Measurements from ENCODE around the gene ZGLP1.

Gene ZGLP1

GRCh38 chr19:10274589-10274988, 35.0 kb downstream of the ZGLP1 start:
- no peak for DNase-seq

- DNase-seq: no peak
Measured at GRCh38 chr19:10271543-10272086, 38.0 kb downstream of the ZGLP1 start.

- DNase-seq: peak; percentile 12 to 49
Measured at GRCh38 chr19:10270616-10271394, 38.8 kb downstream of the ZGLP1 start, which contains the start of gene ICAM1. Gene ICAM1, plus strand, starts transcription at chr19:10271120. Its CDS starts 40 bp downstream, at chr19:10271160.

DNA sequence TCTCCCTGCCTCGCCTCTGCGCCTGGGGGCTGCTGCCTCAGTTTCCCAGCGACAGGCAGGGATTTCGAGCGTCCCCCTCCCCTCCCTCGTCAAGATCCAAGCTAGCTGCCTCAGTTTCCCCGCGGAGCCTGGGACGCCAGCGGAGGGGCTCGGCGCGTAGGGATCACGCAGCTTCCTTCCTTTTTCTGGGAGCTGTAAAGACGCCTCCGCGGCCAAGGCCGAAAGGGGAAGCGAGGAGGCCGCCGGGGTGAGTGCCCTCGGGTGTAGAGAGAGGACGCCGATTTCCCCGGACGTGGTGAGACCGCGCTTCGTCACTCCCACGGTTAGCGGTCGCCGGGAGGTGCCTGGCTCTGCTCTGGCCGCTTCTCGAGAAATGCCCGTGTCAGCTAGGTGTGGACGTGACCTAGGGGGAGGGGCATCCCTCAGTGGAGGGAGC, 39.4 kb downstream of the ZGLP1 start:
- DNase-seq: no peak

GRCh38 chr19:10269333-10270179, 40.1 kb downstream of the ZGLP1 start:
- DNase-seq: peak; percentile 44 to 74

GRCh38 chr19:10268071-10268470, 41.5 kb downstream of the ZGLP1 start:
- DNase-seq: no peak

DNA sequence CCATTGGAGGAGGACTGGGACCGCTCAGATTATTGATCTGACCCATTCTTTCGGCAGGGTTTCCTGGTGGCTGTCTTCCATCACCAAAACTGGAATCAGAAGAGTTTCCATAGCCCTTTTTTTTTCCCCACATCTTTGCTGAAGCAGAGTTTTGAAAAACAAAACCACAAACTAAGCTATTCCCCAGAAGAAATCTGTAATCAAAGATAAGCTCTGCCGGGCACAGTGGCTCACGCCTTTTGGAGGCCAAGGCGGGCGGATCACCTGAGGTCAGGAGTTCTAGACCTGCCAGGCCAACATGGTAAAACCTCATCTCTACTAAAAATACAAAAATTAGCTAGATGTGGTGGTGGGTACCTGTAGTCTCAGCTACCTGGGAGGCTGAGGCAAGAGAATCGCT, 42.9 kb downstream of the ZGLP1 start:
- no peak for DNase-seq

GRCh38 chr19:10262771-10263170, 46.8 kb downstream of the ZGLP1 start:
- no peak for DNase-seq

GRCh38 chr19:10260141-10260584, 49.5 kb downstream of the ZGLP1 start:
- no peak for DNase-seq

- peak; percentile 80 to 85 for DNase-seq
Measured at GRCh38 chr19:10259162-10259905, 50.3 kb downstream of the ZGLP1 start.

DNA sequence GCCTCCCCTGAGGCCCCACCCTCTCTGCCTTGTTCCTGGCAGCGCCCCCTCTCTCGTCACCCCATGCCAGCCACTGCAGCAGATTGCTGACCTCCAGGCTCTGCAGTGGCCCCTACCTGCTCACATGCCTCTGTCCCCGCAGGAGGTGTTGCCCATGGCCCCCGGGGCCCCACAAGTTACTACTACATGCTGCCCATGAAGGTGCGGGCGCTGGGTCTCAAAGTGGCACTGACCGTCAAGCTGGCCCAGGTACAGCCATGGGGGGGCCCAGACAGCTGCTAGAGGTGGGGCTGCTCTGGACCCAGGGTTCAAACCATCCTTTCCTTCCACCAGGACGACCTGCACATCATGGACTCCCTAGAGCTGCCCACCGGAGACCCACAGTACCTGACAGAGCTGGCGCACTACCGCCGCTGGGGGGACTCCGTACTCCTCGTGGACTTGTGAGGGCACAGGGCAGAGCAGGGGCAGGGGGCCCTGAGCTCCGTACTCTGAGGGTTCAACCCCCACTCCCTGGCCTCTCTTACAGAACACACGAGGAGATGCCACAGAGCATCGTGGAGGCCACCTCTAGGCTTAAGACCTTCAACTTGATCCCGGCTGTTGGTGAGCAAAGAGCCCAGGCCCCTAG, 51.4 kb downstream of the ZGLP1 start:
- no peak for DNase-seq

DNA sequence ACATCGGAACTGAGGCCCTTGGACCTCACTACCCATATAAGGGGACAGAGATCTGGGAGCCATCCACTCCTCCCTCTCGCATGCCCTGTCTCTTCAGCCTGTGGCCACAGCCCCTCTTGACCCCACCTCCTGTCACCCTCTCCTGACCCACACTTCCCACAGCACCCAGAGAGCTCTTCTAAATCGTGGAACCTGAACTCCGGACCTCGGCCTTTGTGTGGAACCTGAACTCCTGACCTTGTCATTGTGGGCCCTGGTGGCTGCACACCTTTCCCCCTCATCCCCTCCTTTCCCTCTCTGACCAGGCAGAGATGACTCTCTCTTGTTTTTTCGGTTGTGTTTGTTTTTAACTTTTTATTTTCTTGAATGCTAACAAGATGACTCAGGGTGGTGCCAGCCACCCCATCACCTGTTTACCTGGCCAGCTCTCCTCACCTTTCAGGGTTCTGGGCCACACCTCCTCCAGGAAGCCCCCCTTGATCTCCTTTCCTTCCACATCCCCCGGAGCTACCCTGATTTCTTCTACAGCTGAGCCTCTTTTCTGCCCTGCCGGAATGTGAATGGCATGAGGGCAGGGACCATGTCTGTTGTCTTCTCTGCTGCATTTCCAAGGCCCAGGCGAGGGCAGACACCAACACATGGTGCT, 52.5 kb downstream of the ZGLP1 start:
- no peak for DNase-seq

DNA sequence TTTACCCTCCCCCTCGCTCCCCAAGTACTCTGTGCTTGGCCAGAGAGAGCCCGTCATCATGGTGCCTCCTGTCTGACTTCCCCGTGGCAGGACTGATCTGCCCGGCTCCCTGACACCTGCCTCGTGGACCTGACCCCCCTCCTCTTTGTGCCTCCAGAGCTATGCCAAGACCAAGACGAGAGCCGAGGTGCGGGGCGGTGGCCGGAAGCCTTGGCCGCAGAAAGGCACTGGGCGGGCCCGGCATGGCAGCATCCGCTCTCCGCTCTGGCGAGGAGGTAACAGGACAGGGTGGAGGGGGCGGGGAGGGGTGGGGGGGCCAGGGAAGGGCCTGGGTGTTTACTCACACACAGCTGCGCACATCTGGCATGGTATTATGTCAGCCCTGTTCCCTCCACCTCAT, 53.1 kb downstream of the ZGLP1 start:
- no peak for DNase-seq

DNA sequence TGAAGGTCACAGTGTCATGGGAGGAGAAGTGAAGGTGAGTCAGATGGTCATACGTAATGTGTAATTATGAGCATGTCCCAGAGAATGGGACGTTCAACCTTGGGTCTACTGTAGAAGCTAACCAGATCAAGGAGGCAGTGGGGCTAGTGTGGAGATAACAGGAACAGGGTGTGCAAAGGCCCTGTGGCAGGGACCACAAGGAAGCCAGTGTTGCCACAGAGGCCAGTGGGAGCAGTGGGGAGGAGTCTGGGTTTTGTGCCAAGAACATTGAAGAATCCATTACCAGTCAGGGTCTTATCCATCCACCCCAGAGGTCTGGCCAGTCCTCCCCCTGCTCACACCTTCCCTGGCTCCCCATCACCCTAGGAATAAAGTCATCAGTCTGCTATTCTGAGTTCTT, 54.3 kb downstream of the ZGLP1 start:
- DNase-seq: no peak

Data from NCI-H524 (cell line).